ENCODE data around the gene MT2A.

The MT2A gene

DNA sequence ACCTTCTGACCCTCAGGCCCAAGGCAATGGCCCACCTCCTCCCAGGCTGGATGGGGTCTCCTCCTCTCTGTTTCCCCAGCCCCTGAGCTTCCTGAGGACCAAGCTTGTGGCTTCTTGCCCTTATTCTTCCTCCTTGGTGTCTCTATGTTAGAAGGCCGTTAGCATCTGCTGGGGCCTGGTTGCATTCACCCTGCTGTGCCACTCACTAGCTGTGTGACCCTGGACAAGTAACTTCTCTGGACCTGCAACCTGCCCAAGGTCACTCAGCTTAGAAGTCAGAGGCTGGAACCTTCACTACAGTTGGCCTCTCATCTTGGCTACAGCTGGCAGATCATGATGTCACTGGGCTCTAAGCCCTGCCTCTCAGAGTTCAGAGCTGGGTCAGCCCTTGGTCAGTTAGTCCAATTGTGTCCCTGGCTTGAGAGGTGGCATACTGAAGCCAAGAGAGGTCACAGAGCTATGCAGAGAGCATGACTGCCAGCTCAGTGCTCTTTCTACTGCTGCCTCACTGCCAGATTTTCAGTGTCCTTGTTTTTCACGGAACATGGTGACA, 3.0 kb downstream of the MT2A start:
- no peak for TF ChIP-seq CTCF (conservative IDR thresholded peaks at IDR 0.05; ENCODE audit: low read depth, low read length)
- peak; percentile 52 for DNase-seq (ENCODE audit: low read depth)
- H3K4me3 ChIP-seq (ENCODE audit: low read depth, low read length) = no peak overlapping the region

- no peak for TF ChIP-seq CTCF (conservative IDR thresholded peaks at IDR 0.05; ENCODE audit: low read depth, low read length)
- no peak overlapping the region for H3K4me3 ChIP-seq (ENCODE audit: low read depth, low read length)
- DNase-seq (ENCODE audit: low read depth) = no peak
These were observed 5.3 kb downstream of the MT2A start for GRCh38 chr16:56613706-56614105.

GRCh38 chr16:56614549-56614991, 6.2 kb downstream of the MT2A start:
- no peak for TF ChIP-seq CTCF (conservative IDR thresholded peaks at IDR 0.05; ENCODE audit: low read depth, low read length)
- H3K4me3 ChIP-seq (ENCODE audit: low read depth, low read length) = no peak overlapping the region
- DNase-seq (ENCODE audit: low read depth) = peak; percentile 68

DNA sequence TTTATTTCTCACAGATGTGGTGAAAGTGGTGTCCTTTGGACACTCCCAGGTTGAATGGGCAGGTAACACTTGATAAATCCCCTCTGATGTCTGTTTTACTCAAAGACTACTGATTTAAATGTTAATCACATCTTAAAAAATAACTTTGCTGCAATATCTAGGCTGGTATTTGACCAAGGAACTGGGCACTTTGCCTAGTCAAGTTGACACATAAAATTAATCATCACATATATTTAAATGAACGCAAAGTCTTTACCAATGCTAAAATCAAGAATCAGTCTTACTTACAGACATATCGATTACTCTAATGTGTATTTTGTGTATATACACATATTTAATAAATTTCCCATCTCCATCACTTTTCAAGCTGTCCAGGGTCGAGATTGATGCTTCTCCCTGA, 7.0 kb downstream of the MT2A start:
- no peak overlapping the region for H3K4me3 ChIP-seq (ENCODE audit: low read depth, low read length)
- DNase-seq (ENCODE audit: low read depth) = no peak
- TF ChIP-seq CTCF (conservative IDR thresholded peaks at IDR 0.05; ENCODE audit: low read depth, low read length) = no peak

DNA sequence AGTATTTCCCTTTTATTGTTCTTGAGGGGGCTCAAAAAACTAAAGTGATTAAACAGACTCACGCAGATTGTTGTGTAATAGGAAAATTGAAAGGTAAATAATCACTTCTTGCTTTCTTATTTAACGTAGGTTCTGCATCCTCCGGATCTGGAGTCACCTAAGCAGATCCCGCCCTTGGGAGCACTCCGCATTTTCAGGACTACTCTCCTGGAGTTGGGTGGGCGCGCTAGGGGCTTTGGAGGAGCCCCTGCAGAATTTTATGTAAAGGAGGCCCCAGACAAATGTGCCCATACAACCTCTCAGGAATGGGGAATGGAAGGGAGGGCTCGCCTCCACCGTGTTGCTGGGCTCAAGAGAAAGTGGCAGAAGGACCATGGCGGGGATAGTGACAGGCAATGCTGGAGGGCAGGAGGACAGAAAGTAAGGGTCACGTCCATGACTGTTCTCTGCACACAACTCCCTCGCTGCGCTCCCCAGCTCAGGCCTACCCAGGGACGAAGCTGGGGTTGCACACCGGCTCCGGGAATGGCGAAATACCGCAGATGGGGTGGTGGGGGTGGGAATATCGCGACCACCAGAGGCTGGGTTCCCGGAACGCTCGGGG, 8.3 kb downstream of the MT2A start:
- H3K4me3 ChIP-seq (ENCODE audit: low read depth, low read length) = peak overlapping the region; percentile 60
- DNase-seq (ENCODE audit: low read depth) = no peak
- no peak for TF ChIP-seq CTCF (conservative IDR thresholded peaks at IDR 0.05; ENCODE audit: low read depth, low read length)

- no peak for TF ChIP-seq CTCF (conservative IDR thresholded peaks at IDR 0.05; ENCODE audit: low read depth, low read length)
- peak; percentile 83 for DNase-seq (ENCODE audit: low read depth)
- peak overlapping the region; percentile 60 for H3K4me3 ChIP-seq (ENCODE audit: low read depth, low read length)
These were observed 9.1 kb downstream of the MT2A start for GRCh38 chr16:56617212-56618085.

All from choroid plexus epithelial cell (primary cell).